ENCODE measurements around the gene MAP1LC3B2.

The MAP1LC3B2 gene

GRCh38 chr12:116597886-116598285 is 38.7 kb downstream of the MAP1LC3B2 start:
- DNase-seq, result no peak

- peak; percentile 33 for DNase-seq
These were observed 39.4 kb downstream of the MAP1LC3B2 start for GRCh38 chr12:116598311-116599284.

GRCh38 chr12:116599285-116600136 is 40.3 kb downstream of the MAP1LC3B2 start:
- DNase-seq, result peak; percentile 66

GRCh38 chr12:116600959-116601918 is 42.1 kb downstream of the MAP1LC3B2 start:
- peak; percentile 61 for DNase-seq

- no peak for DNase-seq
These were observed 43.0 kb downstream of the MAP1LC3B2 start for GRCh38 chr12:116601933-116602810.

GRCh38 chr12:116603546-116604177 is 44.5 kb downstream of the MAP1LC3B2 start:
- DNase-seq, result no peak

- DNase-seq, result peak; percentile 77
These were observed 45.2 kb downstream of the MAP1LC3B2 start for GRCh38 chr12:116604178-116604895.

GRCh38 chr12:116604951-116605641 is 45.9 kb downstream of the MAP1LC3B2 start:
- peak; percentile 53 for DNase-seq

GRCh38 chr12:116606397-116606796 is 47.2 kb downstream of the MAP1LC3B2 start:
- no peak for DNase-seq

- DNase-seq, result no peak
These were observed 47.9 kb downstream of the MAP1LC3B2 start for GRCh38 chr12:116607039-116607438.

GRCh38 chr12:116609319-116610114 is 50.3 kb downstream of the MAP1LC3B2 start:
- no peak for DNase-seq

GRCh38 chr12:116610971-116611541 is 51.9 kb downstream of the MAP1LC3B2 start:
- no peak for DNase-seq

- DNase-seq, result no peak
These were observed 53.3 kb downstream of the MAP1LC3B2 start for GRCh38 chr12:116612436-116612835.

- DNase-seq, result no peak
These were observed 54.1 kb downstream of the MAP1LC3B2 start for GRCh38 chr12:116613256-116613655.

GRCh38 chr12:116614194-116614915 is 55.2 kb downstream of the MAP1LC3B2 start:
- no peak for DNase-seq

- no peak for DNase-seq
These were observed 56.1 kb downstream of the MAP1LC3B2 start for GRCh38 chr12:116615141-116615861.

All from fibroblast of skin of abdomen (primary cell).